Small intestine (tissue), 7 donors: ENCODE results near the gene DSG2. TPM values are rescaled to one million over a fixed set of nuclear protein-coding genes. Genes with fewer than 3 reads are reported as not detected.

Experiments
- DNase-seq, 2 donors: peaks; one replicate each; pipeline versions ENCODE4 v3.0.0 to v3.0.0-alpha.2; 2013
- FAIRE-seq: peaks from 2 replicates; lab custom pipeline; 2012; peaks lifted over from hg19 to GRCh38; lab: Jason Lieb, UNC
- H3K27ac ChIP-seq, 3 donors: one replicate each; pipeline ENCODE4 v1.5.1; 2013; ENCODE audit warnings: low read length in 2 of 3, mild to moderate bottlenecking in 2 of 3, control low read depth in 1 of 3, inconsistent platforms in 1 of 3, low read depth in 1 of 3, moderate library complexity in 1 of 3
- H3K27me3 ChIP-seq, 3 donors: one replicate each; pipeline ENCODE4 v1.6.1; 2013; ENCODE audit warnings: low read length in 3 of 3, inconsistent platforms in 1 of 3; ENCODE audit not compliant: control insufficient read depth in 3 of 3, insufficient read depth in 3 of 3
- H3K36me3 ChIP-seq, 3 donors: one replicate each; pipeline ENCODE4 v1.6.1; 2013; ENCODE audit warnings: low read length in 3 of 3, inconsistent platforms in 1 of 3, low read depth in 1 of 3, mild to moderate bottlenecking in 1 of 3, moderate library complexity in 1 of 3; ENCODE audit not compliant: control insufficient read depth in 3 of 3, insufficient read depth in 2 of 3
- H3K4me1 ChIP-seq, 3 donors: one replicate each; pipeline ENCODE4 v1.6.1; 2013; ENCODE audit warnings: low read length in 2 of 3, inconsistent platforms in 1 of 3, low read depth in 1 of 3, mild to moderate bottlenecking in 1 of 3, moderate library complexity in 1 of 3; ENCODE audit not compliant: control insufficient read depth in 3 of 3, insufficient read depth in 2 of 3
- H3K4me3 ChIP-seq, 3 donors: one replicate each; pipeline ENCODE4 v1.5.1; 2013; ENCODE audit warnings: low read length in 3 of 3, control low read depth in 1 of 3, inconsistent platforms in 1 of 3, low read depth in 1 of 3, mild to moderate bottlenecking in 1 of 3, moderate library complexity in 1 of 3
- H3K9me3 ChIP-seq, 2 donors: one replicate each; pipeline ENCODE4 v1.6.1; 2013; ENCODE audit warnings: low read depth in 1 of 2, low read length in 1 of 2; ENCODE audit not compliant: control insufficient read depth in 2 of 2, insufficient read depth in 1 of 2
- WGBS, 3 donors: extraction: QIAGEN DNeasy Blood & Tissue Kit; methylation state at CpG; one replicate each; pipeline ENCODE4 v1.1.7; 2013; 5-methylcytosine and 5-hydroxymethylcytosine counted together
- polyA plus RNA-seq, 4 donors: library from polyadenylated mRNA; stranded (reverse) in 3 of 4; unstranded in 1 of 4; fragments of 200-250 nt in 3 of 4; fragments of 120-200 nt in 1 of 4; gene quantifications; one replicate each; pipeline versions ENCODE4 v1.2.1 to v1.2.3, GENCODE V29; 2013
- donor health status: healthy with polysubstance abuse.
- donor health status: control.
- donor health status: control.
- donor health status: Bipolar disorder and iron deficiency.
- donor health status: healthy.

DSG2 gene
- polyA plus RNA-seq, 4 donors, result 28.6 to 106 (median 47.9) TPM

GRCh38 chr18:31563778-31564177, 65.8 kb downstream of the DSG2 start:
- H3K9me3 ChIP-seq, result no peaks in the 10 kb centered on the region
- DNase-seq (no peak), FAIRE-seq (no peak)
- H3K36me3 ChIP-seq, result no peaks in the 10 kb centered on the region
- peaks cover 0 to 22% (median 9%) of the 10 kb centered on the region in 3 donors for H3K4me1 ChIP-seq
- 0% methylated on average over 1 of the region's 1 CpG for WGBS, 3 donors
- H3K27ac ChIP-seq, result no peak overlapping the region
- H3K4me3 ChIP-seq, result no peak overlapping the region
- no peaks in the 10 kb centered on the region for H3K27me3 ChIP-seq

- DNase-seq (no peak), FAIRE-seq (no peak)
- Histone ChIP-seq H3K4me1 (peaks cover 0 to 22% (median 9%) of the 10 kb centered on the region in 3 donors), H3K4me3 (no peak overlapping the region), H3K9me3 (no peaks in the 10 kb centered on the region), H3K27ac (peak overlapping the region in 1 of 3 donors; percentile 74), H3K27me3 (no peaks in the 10 kb centered on the region), H3K36me3 (no peaks in the 10 kb centered on the region)
- 85 to 86% (median 85%) methylated on average over 2 of the region's 2 CpGs for WGBS, 3 donors
These were observed 67.4 kb downstream of the DSG2 start for GRCh38 chr18:31565345-31565744.

GRCh38 chr18:31565782-31566512, 68.0 kb downstream of the DSG2 start:
- H3K4me3 ChIP-seq, result no peak overlapping the region
- 79 to 81% (median 80%) methylated on average over 10 of the region's 10 CpGs for WGBS, 3 donors
- DNase-seq (peak in 1 of 2 donors; percentile 49), FAIRE-seq (no peak)
- no peaks in the 10 kb centered on the region for H3K36me3 ChIP-seq
- peaks cover 0 to 22% (median 9%) of the 10 kb centered on the region in 3 donors for H3K4me1 ChIP-seq
- no peaks in the 10 kb centered on the region for H3K9me3 ChIP-seq
- no peaks in the 10 kb centered on the region for H3K27me3 ChIP-seq
- H3K27ac ChIP-seq, result peak overlapping the region in 2 of 3 donors; percentile 12 to 74

GRCh38 chr18:31566576-31567306, 68.8 kb downstream of the DSG2 start:
- Histone ChIP-seq H3K27ac (peak overlapping the region in 2 of 3 donors; percentile 36 to 74), H3K4me3 (no peak overlapping the region), H3K4me1 (peaks cover 0 to 22% (median 9%) of the 10 kb centered on the region in 3 donors), H3K36me3 (no peaks in the 10 kb centered on the region), H3K9me3 (no peaks in the 10 kb centered on the region), H3K27me3 (no peaks in the 10 kb centered on the region)
- 47 to 65% (median 51%) methylated on average over 4 of the region's 4 CpGs for WGBS, 3 donors
- DNase-seq, result peak; percentile 82 to 90
- no peak for FAIRE-seq

- Histone ChIP-seq H3K27me3 (no peaks in the 10 kb centered on the region), H3K36me3 (no peaks in the 10 kb centered on the region), H3K4me3 (no peak overlapping the region), H3K27ac (peak overlapping the region in 1 of 3 donors; percentile 75), H3K9me3 (no peaks in the 10 kb centered on the region), H3K4me1 (peaks cover 0 to 18% (median 0%) of the 10 kb centered on the region in 3 donors)
- DNase-seq (no peak), FAIRE-seq (no peak)
- 75 to 81% (median 77%) methylated on average over 9 of the region's 9 CpGs for WGBS, 3 donors
These were observed 74.4 kb downstream of the DSG2 start for GRCh38 chr18:31572368-31572767.

- H3K4me3 ChIP-seq, result no peak overlapping the region
- no peak for FAIRE-seq
These were observed 75.1 kb downstream of the DSG2 start for GRCh38 chr18:31573051-31573450.

GRCh38 chr18:31574359-31574758, 76.4 kb downstream of the DSG2 start:
- no peak for FAIRE-seq
- H3K27ac ChIP-seq, result no peak overlapping the region

More at GRCh38 chr18:31573051-31573450, 75.1 kb downstream of the DSG2 start:
- peaks cover 0 to 18% (median 0%) of the 10 kb centered on the region in 3 donors for H3K4me1 ChIP-seq
- DNase-seq, result peak; percentile 43 to 84
- H3K36me3 ChIP-seq, result no peaks in the 10 kb centered on the region
- H3K9me3 ChIP-seq, result no peaks in the 10 kb centered on the region
- WGBS, 3 donors, result 42 to 73% (median 56%) methylated on average over 3 of the region's 3 CpGs
- peak overlapping the region in 1 of 3 donors; percentile 75 for H3K27ac ChIP-seq
- no peaks in the 10 kb centered on the region for H3K27me3 ChIP-seq

GRCh38 chr18:31575515-31576257, 77.7 kb downstream of the DSG2 start:
- Histone ChIP-seq H3K9me3 (no peaks in the 10 kb centered on the region), H3K27me3 (no peaks in the 10 kb centered on the region), H3K27ac (no peak overlapping the region), H3K4me3 (no peak overlapping the region), H3K4me1 (peaks cover 0 to 28% (median 0%) of the 10 kb centered on the region in 3 donors), H3K36me3 (no peaks in the 10 kb centered on the region)
- FAIRE-seq (no peak), DNase-seq (no peak)
- WGBS, 3 donors, result 61 to 67% (median 66%) methylated on average over 3 of the region's 3 CpGs

More at GRCh38 chr18:31574359-31574758, 76.4 kb downstream of the DSG2 start:
- no peak overlapping the region for H3K4me3 ChIP-seq
- DNase-seq, result no peak
- H3K36me3 ChIP-seq, result no peaks in the 10 kb centered on the region
- H3K9me3 ChIP-seq, result no peaks in the 10 kb centered on the region
- 77 to 97% (median 91%) methylated on average over 1 of the region's 1 CpG for WGBS, 3 donors
- peaks cover 0 to 24% (median 0%) of the 10 kb centered on the region in 3 donors for H3K4me1 ChIP-seq
- H3K27me3 ChIP-seq, result no peaks in the 10 kb centered on the region
